ENCODE data around the gene VPS4A.

DNA sequence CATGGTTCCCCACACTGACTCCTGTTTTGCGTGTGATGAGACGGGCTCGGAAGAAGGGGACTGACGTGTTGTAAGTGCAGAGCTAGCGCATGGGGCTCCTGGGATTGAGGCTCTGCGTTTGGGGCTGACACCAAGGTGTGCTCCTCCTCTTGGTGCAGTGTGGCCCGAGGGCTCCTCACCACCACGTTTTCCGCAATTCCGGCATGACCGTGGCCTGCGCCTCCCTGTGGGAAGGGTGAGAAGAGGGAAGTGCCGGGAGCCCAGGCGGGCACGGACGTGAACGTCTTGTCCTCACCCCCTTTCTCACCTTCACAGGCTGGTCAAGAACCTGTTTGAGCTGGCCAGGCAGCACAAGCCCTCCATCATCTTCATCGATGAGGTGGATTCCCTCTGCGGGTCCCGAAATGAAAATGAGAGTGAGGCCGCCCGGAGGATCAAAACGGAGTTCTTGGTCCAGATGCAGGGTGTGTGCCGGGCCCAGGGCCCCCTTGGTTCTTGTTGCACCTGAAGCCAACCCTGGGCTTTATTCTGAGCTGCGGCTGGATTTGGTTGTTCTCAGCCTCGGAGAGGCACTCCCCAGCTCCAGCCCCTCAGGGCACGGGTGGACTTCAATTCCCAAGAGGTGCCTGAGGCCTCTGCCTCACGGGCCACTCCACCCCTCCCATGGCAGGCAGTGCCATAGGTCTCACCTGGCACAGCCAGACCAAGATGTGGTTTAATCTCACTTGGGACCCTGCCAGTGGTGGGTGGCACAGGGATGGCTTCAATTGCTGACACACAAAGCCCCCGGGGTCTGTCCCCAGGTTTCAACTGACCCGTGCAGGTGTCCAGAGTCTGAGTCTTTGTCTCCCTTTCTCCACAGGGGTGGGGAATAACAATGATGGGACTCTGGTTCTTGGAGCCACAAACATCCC lies 8.9 kb downstream of the VPS4A start:
- no peak for TF ChIP-seq POLR2A (IDR thresholded peaks at IDR 0.05)
- TF ChIP-seq, protein P1, sequence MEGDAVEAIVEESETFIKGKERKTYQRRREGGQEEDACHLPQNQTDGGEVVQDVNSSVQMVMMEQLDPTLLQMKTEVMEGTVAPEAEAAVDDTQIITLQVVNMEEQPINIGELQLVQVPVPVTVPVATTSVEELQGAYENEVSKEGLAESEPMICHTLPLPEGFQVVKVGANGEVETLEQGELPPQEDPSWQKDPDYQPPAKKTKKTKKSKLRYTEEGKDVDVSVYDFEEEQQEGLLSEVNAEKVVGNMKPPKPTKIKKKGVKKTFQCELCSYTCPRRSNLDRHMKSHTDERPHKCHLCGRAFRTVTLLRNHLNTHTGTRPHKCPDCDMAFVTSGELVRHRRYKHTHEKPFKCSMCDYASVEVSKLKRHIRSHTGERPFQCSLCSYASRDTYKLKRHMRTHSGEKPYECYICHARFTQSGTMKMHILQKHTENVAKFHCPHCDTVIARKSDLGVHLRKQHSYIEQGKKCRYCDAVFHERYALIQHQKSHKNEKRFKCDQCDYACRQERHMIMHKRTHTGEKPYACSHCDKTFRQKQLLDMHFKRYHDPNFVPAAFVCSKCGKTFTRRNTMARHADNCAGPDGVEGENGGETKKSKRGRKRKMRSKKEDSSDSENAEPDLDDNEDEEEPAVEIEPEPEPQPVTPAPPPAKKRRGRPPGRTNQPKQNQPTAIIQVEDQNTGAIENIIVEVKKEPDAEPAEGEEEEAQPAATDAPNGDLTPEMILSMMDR (IDR thresholded peaks at IDR 0.05): no peak
- TF ChIP-seq EP300 (IDR thresholded peaks at IDR 0.05): no peak

Data from stomach (tissue), 4 donors.